Breast epithelium (tissue), 4 donors: Measurements from ENCODE around the gene MRPS10. TPM values are rescaled to one million over a fixed set of nuclear protein-coding genes. Genes with fewer than 3 reads are reported as not detected.
A peak's percentile ranks its signal among the peaks of the same experiment; 100 is the strongest.

Experiments
- DNase-seq, 2 donors: peaks; one replicate each; pipeline ENCODE4 v3.0.0-alpha.2; 2019; ENCODE audit warnings: low spot score in 2 of 2
- H3K27ac ChIP-seq, 2 donors: fragments of 200-600 bp; sonication (generic) in 1 of 2; one replicate each; pipeline ENCODE4 v1.5.1; 2016 to 2019; ENCODE audit warnings: mild to moderate bottlenecking in 1 of 2
- H3K27me3 ChIP-seq, 2 donors: fragments of 200-600 bp; sonication (generic) in 1 of 2; one replicate each; pipeline versions ENCODE4 v1.5.1 to v1.6.0; 2017 to 2019; ENCODE audit warnings: control low read depth in 1 of 2, mild to moderate bottlenecking in 1 of 2
- H3K36me3 ChIP-seq: fragments of 200-600 bp; one replicate; pipeline ENCODE4 v1.5.1; 2019
- H3K4me1 ChIP-seq, 2 donors: fragments of 200-600 bp; sonication (generic); one replicate each; pipeline ENCODE4 v1.5.1; 2016 to 2019; ENCODE audit warnings: control low read depth in 1 of 2
- H3K4me3 ChIP-seq, 3 donors: fragments of 200-600 bp; sonication (generic); 1 replicate in 2 of 3; 2 replicates in 1 of 3; pipeline ENCODE4 v1.5.1; 2016 to 2019; ENCODE audit warnings: mild to moderate bottlenecking in 3 of 3, moderate library complexity in 2 of 3
- H3K9me3 ChIP-seq, 2 donors: fragments of 200-600 bp; sonication (generic) in 1 of 2; one replicate each; pipeline ENCODE4 v1.5.1; 2016 to 2019; ENCODE audit warnings: control low read depth in 1 of 2
- POLR2A ChIP-seq: fragments of 450-650 bp; IDR thresholded peaks from one replicate; pipeline ENCODE4 v1.6.1; 2016; ENCODE audit warnings: antibody characterized with exemption, mild to moderate bottlenecking, moderate library complexity
- POLR2AphosphoS5 ChIP-seq, 3 donors: sonication (generic); formaldehyde crosslinking; IDR thresholded peaks; one replicate each; pipeline ENCODE4 v1.6.1; 2017; ENCODE audit warnings: antibody characterized with exemption in 3 of 3
- intact Hi-C: fragments of 100-400 bp; cut with DNase I; formaldehyde crosslinking; loops from one replicate; pipeline ENCODE4 v1.15.1; 2023; ENCODE audit warnings: low total_unique reads
- total RNA-seq, 3 donors: library from RNA; depleted of rRNA; stranded (reverse); fragments of >200 nt; gene quantifications; one replicate each; pipeline ENCODE4 v1.1.0, GENCODE V29; 2016
- TF ChIP-seq, protein P1 (sequence below), 3 donors: fragments of 450-650 bp; IDR thresholded peaks; one replicate each; pipeline ENCODE4 v1.5.1; 2016 to 2017; ENCODE audit warnings: antibody characterized with exemption in 3 of 3, mild to moderate bottlenecking in 3 of 3, moderate library complexity in 3 of 3

MRPS10 gene
- total RNA-seq, 3 donors from 2014 or later: 25.6 to 37.0 (median 33.4) TPM

- intact Hi-C loops: loop anchor here (5.0 kb wide), 1 partner anchor 1185 kb away; the partner anchor contains the start of genes NFYA and OARD1
- Histone ChIP-seq H3K4me3 (no peak overlapping the region), H3K27me3 (no peaks in the 10 kb centered on the region), H3K4me1 (no peaks in the 10 kb centered on the region), H3K9me3 (no peaks in the 10 kb centered on the region), H3K36me3 (no peaks in the 10 kb centered on the region), H3K27ac (peak overlapping the region in 1 of 2 donors; percentile 17)
- TF ChIP-seq, protein P1, sequence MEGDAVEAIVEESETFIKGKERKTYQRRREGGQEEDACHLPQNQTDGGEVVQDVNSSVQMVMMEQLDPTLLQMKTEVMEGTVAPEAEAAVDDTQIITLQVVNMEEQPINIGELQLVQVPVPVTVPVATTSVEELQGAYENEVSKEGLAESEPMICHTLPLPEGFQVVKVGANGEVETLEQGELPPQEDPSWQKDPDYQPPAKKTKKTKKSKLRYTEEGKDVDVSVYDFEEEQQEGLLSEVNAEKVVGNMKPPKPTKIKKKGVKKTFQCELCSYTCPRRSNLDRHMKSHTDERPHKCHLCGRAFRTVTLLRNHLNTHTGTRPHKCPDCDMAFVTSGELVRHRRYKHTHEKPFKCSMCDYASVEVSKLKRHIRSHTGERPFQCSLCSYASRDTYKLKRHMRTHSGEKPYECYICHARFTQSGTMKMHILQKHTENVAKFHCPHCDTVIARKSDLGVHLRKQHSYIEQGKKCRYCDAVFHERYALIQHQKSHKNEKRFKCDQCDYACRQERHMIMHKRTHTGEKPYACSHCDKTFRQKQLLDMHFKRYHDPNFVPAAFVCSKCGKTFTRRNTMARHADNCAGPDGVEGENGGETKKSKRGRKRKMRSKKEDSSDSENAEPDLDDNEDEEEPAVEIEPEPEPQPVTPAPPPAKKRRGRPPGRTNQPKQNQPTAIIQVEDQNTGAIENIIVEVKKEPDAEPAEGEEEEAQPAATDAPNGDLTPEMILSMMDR (IDR thresholded peaks at IDR 0.05): no peak
- TF ChIP-seq POLR2A: no peak
- no peak for TF ChIP-seq POLR2AphosphoS5 (IDR thresholded peaks at IDR 0.05)
- DNase-seq: no peak
Observed at GRCh38 chr6:42257614-42258013, 40.0 kb upstream of the MRPS10 start.

GRCh38 chr6:42257063-42257462, 39.4 kb upstream of the MRPS10 start:
- H3K4me1 ChIP-seq: peaks cover 0 to under 1% of the 10 kb centered on the region in 2 donors
- TF ChIP-seq, protein P1 (IDR thresholded peaks at IDR 0.05): no peak
- no peak for TF ChIP-seq POLR2A
- no peak for TF ChIP-seq POLR2AphosphoS5 (IDR thresholded peaks at IDR 0.05)
- no peak overlapping the region for H3K27ac ChIP-seq
- H3K9me3 ChIP-seq: no peaks in the 10 kb centered on the region
- no peaks in the 10 kb centered on the region for H3K36me3 ChIP-seq
- no peak overlapping the region for H3K4me3 ChIP-seq
- H3K27me3 ChIP-seq: no peaks in the 10 kb centered on the region
- no peak for DNase-seq
- intact Hi-C loops: loop anchor here (5.0 kb wide), 1 partner anchor 1185 kb away; the partner anchor contains the start of genes NFYA and OARD1

- no peaks in the 10 kb centered on the region for H3K36me3 ChIP-seq
Observed at GRCh38 chr6:42255050-42255449, 37.4 kb upstream of the MRPS10 start.

DNA sequence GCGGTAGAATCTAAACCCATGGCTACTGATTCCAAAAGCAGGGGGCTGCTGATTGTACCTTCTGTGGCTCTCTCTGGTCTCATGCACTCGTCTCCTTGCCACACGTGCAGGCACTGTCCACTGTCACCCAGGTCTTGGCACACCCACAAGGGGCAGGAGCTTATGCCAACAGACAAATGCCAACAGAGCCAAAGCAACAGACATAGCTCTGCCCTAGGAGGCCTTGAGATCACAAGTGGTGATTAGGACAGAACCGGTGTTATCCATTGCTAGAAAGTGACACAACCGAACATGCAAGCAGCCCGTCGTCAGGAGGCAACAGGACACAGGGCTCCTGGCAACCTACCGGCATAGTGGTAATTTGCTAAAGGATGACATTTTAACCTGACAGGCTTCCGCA, 36.8 kb upstream of the MRPS10 start:
- peaks cover 0 to 5% of the 10 kb centered on the region in 2 donors for H3K4me1 ChIP-seq
- intact Hi-C loops: no loop called here

More at GRCh38 chr6:42255050-42255449, 37.4 kb upstream of the MRPS10 start:
- DNase-seq: no peak
- Histone ChIP-seq H3K9me3 (no peaks in the 10 kb centered on the region), H3K27ac (peak overlapping the region in 1 of 2 donors; percentile 25), H3K27me3 (no peaks in the 10 kb centered on the region), H3K4me3 (no peak overlapping the region), H3K4me1 (peaks cover 0 to 5% of the 10 kb centered on the region in 2 donors)
- intact Hi-C loops: loop anchor here (5.0 kb wide), 1 partner anchor 1183 kb away; the partner anchor contains the start of genes NFYA and OARD1
- TF ChIP-seq, protein P1 (IDR thresholded peaks at IDR 0.05): no peak
- TF ChIP-seq POLR2A: no peak
- no peak for TF ChIP-seq POLR2AphosphoS5 (IDR thresholded peaks at IDR 0.05)

More for the DNA sequence above, 36.8 kb upstream of the MRPS10 start:
- Histone ChIP-seq H3K36me3 (no peaks in the 10 kb centered on the region), H3K9me3 (no peaks in the 10 kb centered on the region), H3K4me3 (no peak overlapping the region), H3K27me3 (no peaks in the 10 kb centered on the region), H3K27ac (peak overlapping the region in 1 of 2 donors; percentile 25)
- TF ChIP-seq POLR2AphosphoS5 (IDR thresholded peaks at IDR 0.05) (no peak), POLR2A (no peak)
- TF ChIP-seq, protein P1 (IDR thresholded peaks at IDR 0.05): no peak
- DNase-seq: no peak
